ENCODE results near the gene FDX1.
"Not testable (repeated sequence)": the region's sequence is repeated elsewhere in the genome, so short reads cannot be mapped to it uniquely, and the experiment has no call there.

The FDX1 gene

DNA sequence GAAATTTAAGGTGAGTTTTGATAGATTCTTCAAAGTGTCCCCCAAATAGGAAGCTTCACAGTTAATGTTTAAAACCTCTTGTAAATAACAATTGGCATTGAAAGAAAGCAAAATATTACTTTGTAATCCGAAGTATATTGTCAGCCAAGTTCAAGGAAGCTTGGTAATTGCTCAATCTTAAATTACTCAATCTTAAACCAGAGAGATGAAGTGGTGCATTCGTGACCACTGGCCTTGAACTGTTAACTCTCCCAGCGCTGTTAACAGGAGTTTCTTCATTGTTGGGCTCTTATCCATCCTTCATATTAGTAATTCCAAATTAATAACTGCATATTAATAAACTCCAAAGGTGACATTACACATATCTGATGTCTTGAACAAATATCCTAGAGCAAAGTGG is 20.6 kb upstream of the FDX1 start:
- Histone ChIP-seq H3K4me3 (replicated peaks; ENCODE audit: insufficient read depth, low read length) (no peak overlapping the region), H3K27me3 (ENCODE audit: insufficient read depth, poor library complexity, severe bottlenecking) (no peaks in the 10 kb centered on the region), H3K27ac (replicated peaks) (no peak overlapping the region)
- no peak for TF ChIP-seq REST (IDR thresholded peaks at IDR 0.05; ENCODE audit: insufficient replicate concordance, low read depth)
- no peak for TF ChIP-seq SPI1 (IDR thresholded peaks at IDR 0.05; ENCODE audit: borderline replicate concordance, low read depth)
- TF ChIP-seq POLR2AphosphoS5 (IDR thresholded peaks at IDR 0.05; ENCODE audit: low read depth) = no peak
- TF ChIP-seq, protein P1, sequence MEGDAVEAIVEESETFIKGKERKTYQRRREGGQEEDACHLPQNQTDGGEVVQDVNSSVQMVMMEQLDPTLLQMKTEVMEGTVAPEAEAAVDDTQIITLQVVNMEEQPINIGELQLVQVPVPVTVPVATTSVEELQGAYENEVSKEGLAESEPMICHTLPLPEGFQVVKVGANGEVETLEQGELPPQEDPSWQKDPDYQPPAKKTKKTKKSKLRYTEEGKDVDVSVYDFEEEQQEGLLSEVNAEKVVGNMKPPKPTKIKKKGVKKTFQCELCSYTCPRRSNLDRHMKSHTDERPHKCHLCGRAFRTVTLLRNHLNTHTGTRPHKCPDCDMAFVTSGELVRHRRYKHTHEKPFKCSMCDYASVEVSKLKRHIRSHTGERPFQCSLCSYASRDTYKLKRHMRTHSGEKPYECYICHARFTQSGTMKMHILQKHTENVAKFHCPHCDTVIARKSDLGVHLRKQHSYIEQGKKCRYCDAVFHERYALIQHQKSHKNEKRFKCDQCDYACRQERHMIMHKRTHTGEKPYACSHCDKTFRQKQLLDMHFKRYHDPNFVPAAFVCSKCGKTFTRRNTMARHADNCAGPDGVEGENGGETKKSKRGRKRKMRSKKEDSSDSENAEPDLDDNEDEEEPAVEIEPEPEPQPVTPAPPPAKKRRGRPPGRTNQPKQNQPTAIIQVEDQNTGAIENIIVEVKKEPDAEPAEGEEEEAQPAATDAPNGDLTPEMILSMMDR (IDR thresholded peaks at IDR 0.05; ENCODE audit: insufficient read depth, low read length) = no peak
- TF ChIP-seq GABPA (IDR thresholded peaks at IDR 0.05; ENCODE audit: low read depth) = no peak
- DNase-seq (ENCODE audit: low read depth in 1 of 2, low spot score in 1 of 2) = peak; percentile 29 to 72

DNA sequence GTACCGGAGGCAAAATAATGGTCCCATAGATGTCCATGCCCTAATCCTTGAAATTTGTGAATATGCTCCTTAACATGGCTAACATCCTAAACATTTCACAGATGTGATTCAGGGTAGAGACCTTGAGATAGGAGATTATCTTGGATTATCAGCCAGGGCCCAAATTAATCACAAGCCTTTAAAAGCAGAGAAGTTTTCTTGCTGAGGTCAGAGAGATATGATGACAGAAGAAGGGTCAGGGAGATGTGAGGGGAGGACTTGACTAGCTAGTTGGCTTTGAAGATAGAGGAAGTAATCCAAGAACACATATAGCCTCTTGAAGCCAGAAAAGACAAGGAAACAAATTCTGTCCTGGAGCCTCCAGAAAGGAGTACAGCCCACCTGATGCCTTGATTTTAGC is 19.1 kb upstream of the FDX1 start:
- TF ChIP-seq SPI1 (IDR thresholded peaks at IDR 0.05; ENCODE audit: borderline replicate concordance, low read depth) (no peak), POLR2AphosphoS5 (IDR thresholded peaks at IDR 0.05; ENCODE audit: low read depth) (no peak)
- TF ChIP-seq, protein P1 (IDR thresholded peaks at IDR 0.05; ENCODE audit: insufficient read depth, low read length) = no peak
- H3K4me3 ChIP-seq (replicated peaks; ENCODE audit: insufficient read depth, low read length) = no peak overlapping the region
- no peak for DNase-seq (ENCODE audit: low read depth in 1 of 2, low spot score in 1 of 2)
- no peaks in the 10 kb centered on the region for H3K27me3 ChIP-seq (ENCODE audit: insufficient read depth, poor library complexity, severe bottlenecking)
- H3K27ac ChIP-seq (replicated peaks) = no peak overlapping the region

DNA sequence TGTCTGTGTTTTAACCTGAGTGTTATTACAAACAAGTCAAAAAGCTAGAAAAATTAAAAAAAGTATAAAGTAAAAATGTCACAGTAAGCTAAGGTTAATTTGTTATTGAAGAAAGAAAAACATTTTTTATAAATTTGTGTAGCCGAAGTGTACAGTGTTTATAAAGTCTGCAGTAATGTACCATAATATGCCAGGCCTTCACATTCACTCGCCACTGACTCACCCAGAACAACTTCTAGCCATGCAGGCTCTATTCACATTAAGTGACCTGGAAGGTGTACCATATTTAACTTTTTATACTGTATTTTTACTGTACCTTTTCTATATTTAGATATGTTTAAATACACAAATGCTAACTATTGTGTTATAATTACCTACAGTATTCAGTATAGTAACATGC is 14.7 kb upstream of the FDX1 start:
- H3K27me3 ChIP-seq (ENCODE audit: insufficient read depth, poor library complexity, severe bottlenecking) = no peaks in the 10 kb centered on the region
- H3K4me3 ChIP-seq (replicated peaks; ENCODE audit: insufficient read depth, low read length) = no peak overlapping the region
- no peak for DNase-seq (ENCODE audit: low read depth in 1 of 2, low spot score in 1 of 2)
- TF ChIP-seq SPI1 (IDR thresholded peaks at IDR 0.05; ENCODE audit: borderline replicate concordance, low read depth) (no peak), POLR2AphosphoS5 (IDR thresholded peaks at IDR 0.05; ENCODE audit: low read depth) (no peak), REST (IDR thresholded peaks at IDR 0.05; ENCODE audit: insufficient replicate concordance, low read depth) (no peak), GABPA (IDR thresholded peaks at IDR 0.05; ENCODE audit: low read depth) (no peak)
- TF ChIP-seq, protein P1 (IDR thresholded peaks at IDR 0.05; ENCODE audit: insufficient read depth, low read length) = no peak
- no peak overlapping the region for H3K27ac ChIP-seq (replicated peaks)

DNA sequence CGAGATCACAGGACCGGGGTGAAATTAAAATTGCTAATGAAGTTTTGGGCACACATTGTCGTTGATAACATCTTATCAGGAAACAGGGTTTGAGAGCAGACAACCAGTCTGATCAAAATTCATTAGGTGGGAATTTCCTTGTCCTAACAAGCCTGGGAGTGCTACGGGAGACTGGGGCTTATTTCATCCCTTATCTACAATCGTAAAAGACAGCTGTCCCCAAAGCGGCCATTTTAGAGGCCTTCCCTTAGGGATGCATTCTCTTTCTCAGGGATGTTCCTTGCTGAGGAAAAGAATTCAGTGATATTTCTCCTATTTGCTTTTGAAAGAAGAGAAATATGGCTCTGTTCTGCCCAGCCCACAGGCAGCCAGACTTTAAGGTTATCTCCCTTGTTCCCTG is 8.1 kb upstream of the FDX1 start:
- not testable (repeated sequence) for DNase-seq (ENCODE audit: low read depth in 1 of 2, low spot score in 1 of 2); H3K4me3 ChIP-seq (replicated peaks; ENCODE audit: insufficient read depth, low read length); H3K27ac ChIP-seq (replicated peaks); H3K27me3 ChIP-seq (ENCODE audit: insufficient read depth, poor library complexity, severe bottlenecking)
